GM10266 (cell line): ENCODE results near the gene ST8SIA4.

ENCODE experiments used
- DNase-seq: peaks from one replicate; pipeline ENCODE4 v3.0.0; 2012; ENCODE audit errors: extremely low spot score
- CTCF ChIP-seq: IDR thresholded peaks from 2 replicates; pipeline ENCODE4 v1.5.1; 2012; ENCODE audit warnings: mild to moderate bottlenecking, low read depth; ENCODE audit not compliant: control insufficient read depth, insufficient read depth; ENCODE audit errors: missing control alignments

The ST8SIA4 gene

GRCh38 chr5:100896054-100896453, 7.0 kb downstream of the ST8SIA4 start:
- no peak for DNase-seq
- TF ChIP-seq CTCF = no peak

DNA sequence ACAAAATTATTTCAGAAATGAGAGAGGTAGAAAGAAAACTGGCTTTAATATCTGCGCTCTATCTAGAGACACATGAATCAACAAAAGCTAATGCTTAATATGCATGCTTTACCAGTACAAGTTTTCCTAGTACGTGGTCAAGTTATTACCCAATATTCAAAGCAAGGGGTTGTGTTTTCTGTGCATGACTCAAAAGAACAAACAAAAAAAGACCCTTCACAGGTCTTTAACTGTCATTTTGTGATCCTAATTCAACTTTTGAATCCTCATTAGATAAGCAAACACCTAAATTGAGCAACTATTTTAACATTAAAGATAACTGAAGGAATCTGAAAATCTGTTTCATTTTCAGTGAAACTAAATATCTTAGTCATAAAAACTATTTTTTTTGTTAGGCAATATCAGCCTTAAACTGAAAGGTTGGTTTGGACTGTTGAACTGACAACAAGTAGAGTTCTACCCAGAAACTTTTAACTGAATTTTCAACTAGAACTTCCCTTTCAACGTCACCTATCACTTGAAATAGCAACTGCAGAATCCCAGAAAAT, 12.5 kb downstream of the ST8SIA4 start:
- TF ChIP-seq CTCF = no peak
- no peak for DNase-seq

- DNase-seq = no peak
- no peak for TF ChIP-seq CTCF
Observed at GRCh38 chr5:100889896-100890295, 13.2 kb downstream of the ST8SIA4 start.

- TF ChIP-seq CTCF = no peak
- DNase-seq = no peak
Observed at GRCh38 chr5:100889165-100889743, 13.8 kb downstream of the ST8SIA4 start.

DNA sequence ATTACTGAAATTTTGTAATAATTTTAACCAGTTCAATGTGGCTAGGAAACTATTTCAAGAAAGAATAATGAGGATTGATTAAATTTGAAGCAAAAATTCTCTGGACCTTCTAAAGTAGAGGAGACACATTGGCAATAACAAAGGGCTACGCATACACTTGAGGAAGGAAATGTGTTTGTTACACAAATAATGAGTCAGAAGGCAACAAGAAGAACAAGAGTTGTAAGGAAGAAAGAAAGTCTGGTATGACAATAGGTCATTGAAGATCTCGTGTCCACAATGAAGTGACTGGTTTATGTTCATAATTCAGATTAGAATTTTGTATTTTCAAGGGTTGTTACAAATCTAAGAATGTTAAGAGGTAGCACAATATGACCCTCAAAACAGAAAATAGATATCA, 25.8 kb downstream of the ST8SIA4 start:
- no peak for TF ChIP-seq CTCF
- DNase-seq = no peak

- TF ChIP-seq CTCF = no peak
- DNase-seq = no peak
Observed at GRCh38 chr5:100872408-100873190, 30.5 kb downstream of the ST8SIA4 start.

GRCh38 chr5:100867039-100867562, 36.0 kb downstream of the ST8SIA4 start:
- no peak for TF ChIP-seq CTCF
- no peak for DNase-seq
